Urinary bladder (tissue), 4 donors: ENCODE data around the gene MAN1A1. TPM values are rescaled to one million over a fixed set of nuclear protein-coding genes. Genes with fewer than 3 reads are reported as not detected.

Experiments used
- DNase-seq: peaks from one replicate; pipeline ENCODE4 v3.0.0-alpha.2; 2015; ENCODE audit errors: extremely low spot score
- H3K27ac ChIP-seq: one replicate; pipeline ENCODE4 v1.5.1; 2013; ENCODE audit warnings: low read depth, mild to moderate bottlenecking, moderate library complexity
- H3K36me3 ChIP-seq: one replicate; pipeline ENCODE4 v1.6.1; 2013; ENCODE audit warnings: mild to moderate bottlenecking, moderate library complexity; ENCODE audit not compliant: insufficient read depth
- H3K4me1 ChIP-seq: one replicate; pipeline ENCODE4 v1.6.1; 2013; ENCODE audit warnings: mild to moderate bottlenecking, moderate library complexity; ENCODE audit not compliant: insufficient read depth
- H3K4me3 ChIP-seq: one replicate; pipeline ENCODE4 v1.5.1; 2013; ENCODE audit warnings: low read depth, low read length
- WGBS: extraction: QIAGEN DNeasy Blood & Tissue Kit; methylation state at CpG from one replicate; pipeline ENCODE4 v1.1.7; 2013; 5-methylcytosine and 5-hydroxymethylcytosine counted together
- polyA plus RNA-seq: library from polyadenylated mRNA; stranded (reverse); fragments of 200-250 nt; gene quantifications from one replicate; pipeline ENCODE4 v1.2.3, GENCODE V29; 2013
- total RNA-seq: library from RNA; depleted of rRNA; stranded (reverse); fragments of >200 nt; gene quantifications from one replicate; pipeline ENCODE4 v1.2.3, GENCODE V29; 2014
- donor health status: healthy with polysubstance abuse.
- donor health status: healthy.

MAN1A1 gene
- total and polyA plus RNA-seq, 2 donors, result 98.6 to 245 TPM

- H3K27ac ChIP-seq, result peak overlapping the region; percentile 86
- 30% methylated on average over 8 of the region's 8 CpGs for WGBS
- H3K4me3 ChIP-seq, result peak overlapping the region; percentile 7
- DNase-seq, result no peak
- peaks cover 5% of the 10 kb centered on the region for H3K4me1 ChIP-seq
- H3K36me3 ChIP-seq, result no peaks in the 10 kb centered on the region
Observed at GRCh38 chr6:119340796-119341487, 8.6 kb downstream of the MAN1A1 start.

DNA sequence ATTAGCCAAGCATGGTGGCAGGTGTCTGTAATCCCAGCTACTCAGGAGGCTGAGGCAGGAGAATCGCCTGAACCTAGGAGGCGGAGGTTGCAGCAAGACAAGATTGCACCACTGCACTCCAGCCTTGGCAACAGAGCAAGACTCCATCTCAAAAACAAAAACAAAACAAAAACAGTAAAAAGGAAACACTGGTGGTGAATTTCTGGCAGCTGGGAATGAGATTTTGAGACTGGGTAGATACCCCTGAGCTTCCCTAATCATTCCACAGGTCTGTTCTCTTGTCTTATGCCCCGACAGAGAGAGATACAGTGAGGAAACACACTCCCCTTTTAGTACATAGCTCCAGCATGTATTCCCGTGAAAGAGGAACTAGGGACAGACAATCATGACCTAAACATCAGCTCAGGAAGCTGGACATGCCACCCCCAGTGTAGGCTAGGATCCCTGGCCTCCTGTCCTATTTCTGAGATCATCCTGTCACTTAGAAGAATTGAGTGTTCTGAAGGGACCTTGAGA lies 9.6 kb downstream of the MAN1A1 start:
- H3K27ac ChIP-seq, result peak overlapping the region; percentile 27
- H3K4me1 ChIP-seq, result peaks cover 5% of the 10 kb centered on the region

GRCh38 chr6:119337762-119338161 lies 11.8 kb downstream of the MAN1A1 start:
- whole genome bisulfite sequencing, result 60% methylated on average over 1 of the region's 1 CpG
- no peak for DNase-seq
- H3K4me1 ChIP-seq, result peaks cover 3% of the 10 kb centered on the region

More for the DNA sequence above, 9.6 kb downstream of the MAN1A1 start:
- Histone ChIP-seq H3K36me3 (no peaks in the 10 kb centered on the region), H3K4me3 (no peak overlapping the region)
- DNase-seq, result no peak
- WGBS, result 71% methylated on average over 4 of the region's 4 CpGs

GRCh38 chr6:119337252-119337651 lies 12.3 kb downstream of the MAN1A1 start:
- WGBS, result 93% methylated on average over 5 of the region's 5 CpGs
- no peak for DNase-seq
- no peak overlapping the region for H3K4me3 ChIP-seq
- peaks cover 3% of the 10 kb centered on the region for H3K4me1 ChIP-seq
- no peaks in the 10 kb centered on the region for H3K36me3 ChIP-seq
- H3K27ac ChIP-seq, result no peak overlapping the region

More at GRCh38 chr6:119337762-119338161, 11.8 kb downstream of the MAN1A1 start:
- Histone ChIP-seq H3K36me3 (no peaks in the 10 kb centered on the region), H3K4me3 (no peak overlapping the region), H3K27ac (no peak overlapping the region)

GRCh38 chr6:119334535-119335264 lies 14.9 kb downstream of the MAN1A1 start:
- Histone ChIP-seq H3K36me3 (no peaks in the 10 kb centered on the region), H3K4me1 (peaks cover 2% of the 10 kb centered on the region), H3K27ac (peak overlapping the region; percentile 32), H3K4me3 (no peak overlapping the region)
- WGBS, result 26% methylated on average over 1 of the region's 1 CpG
- DNase-seq, result no peak

DNA sequence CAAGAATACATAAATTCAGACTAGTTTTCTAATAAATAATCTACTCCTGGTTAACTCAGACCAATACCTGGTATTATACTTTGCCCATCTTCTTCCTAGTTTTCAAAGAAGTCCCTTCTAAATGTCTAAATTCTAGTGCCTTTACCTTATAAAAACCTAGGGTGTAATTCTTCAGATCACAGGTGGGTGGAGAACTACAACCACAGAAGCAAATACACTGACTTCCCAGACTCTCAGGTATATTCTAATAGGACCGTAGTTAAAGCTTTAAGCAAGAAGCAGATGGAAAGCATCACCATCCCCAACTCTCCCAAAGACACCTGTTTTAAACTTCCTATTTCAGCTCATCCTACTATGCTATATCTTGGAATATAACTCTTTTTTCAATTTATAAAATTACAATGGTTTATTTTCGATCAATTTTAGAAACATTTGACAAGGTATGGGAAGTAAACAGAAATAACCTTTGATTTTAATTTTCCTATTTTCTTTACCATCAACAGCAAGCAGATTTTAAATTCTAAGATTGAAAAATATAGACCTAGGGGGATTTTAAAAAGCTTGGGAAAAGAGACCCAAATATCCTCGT lies 15.8 kb downstream of the MAN1A1 start:
- no peak for DNase-seq
- no peak overlapping the region for H3K27ac ChIP-seq
- peaks cover 2% of the 10 kb centered on the region for H3K4me1 ChIP-seq
- 70% methylated on average over 3 of the region's 3 CpGs for WGBS
- no peaks in the 10 kb centered on the region for H3K36me3 ChIP-seq
- H3K4me3 ChIP-seq, result no peak overlapping the region

DNA sequence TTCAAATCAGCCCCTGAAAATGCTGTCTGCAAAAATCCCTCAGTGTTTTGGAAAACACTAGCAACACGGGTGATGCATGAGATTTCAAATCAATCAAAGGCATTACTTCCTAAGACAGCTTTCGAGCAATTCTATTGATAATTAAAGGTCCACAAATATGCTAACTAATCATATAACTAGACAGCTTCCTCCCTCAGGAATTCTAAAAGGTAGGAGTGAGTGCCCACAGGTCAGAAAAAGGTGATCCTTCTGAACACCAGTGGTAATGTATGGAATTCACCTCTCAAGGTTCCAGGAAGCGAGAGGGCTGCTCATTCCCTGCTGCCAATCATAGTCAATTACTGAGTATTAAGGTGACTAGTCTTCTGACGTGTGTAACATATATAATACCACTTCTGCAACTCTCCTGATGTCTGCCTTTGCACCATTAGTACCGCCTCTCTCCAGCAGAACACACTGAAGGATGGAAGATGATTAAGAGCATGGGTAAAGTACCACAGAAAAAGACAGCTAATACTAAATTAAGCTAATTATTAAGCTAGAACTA lies 16.4 kb downstream of the MAN1A1 start:
- H3K4me3 ChIP-seq, result no peak overlapping the region
- WGBS, result 92% methylated on average over 5 of the region's 5 CpGs
- no peaks in the 10 kb centered on the region for H3K4me1 ChIP-seq
- no peak overlapping the region for H3K27ac ChIP-seq
- DNase-seq, result no peak
- H3K36me3 ChIP-seq, result no peaks in the 10 kb centered on the region

GRCh38 chr6:119331663-119332286 lies 17.8 kb downstream of the MAN1A1 start:
- Histone ChIP-seq H3K4me3 (no peak overlapping the region), H3K36me3 (no peaks in the 10 kb centered on the region), H3K27ac (no peak overlapping the region), H3K4me1 (no peaks in the 10 kb centered on the region)
- WGBS, result 69% methylated on average over 2 of the region's 2 CpGs
- no peak for DNase-seq

GRCh38 chr6:119330520-119331113 lies 18.9 kb downstream of the MAN1A1 start:
- Histone ChIP-seq H3K36me3 (no peaks in the 10 kb centered on the region), H3K4me3 (no peak overlapping the region), H3K27ac (no peak overlapping the region), H3K4me1 (no peaks in the 10 kb centered on the region)
- no peak for DNase-seq
- WGBS, result 94% methylated on average over 4 of the region's 4 CpGs

DNA sequence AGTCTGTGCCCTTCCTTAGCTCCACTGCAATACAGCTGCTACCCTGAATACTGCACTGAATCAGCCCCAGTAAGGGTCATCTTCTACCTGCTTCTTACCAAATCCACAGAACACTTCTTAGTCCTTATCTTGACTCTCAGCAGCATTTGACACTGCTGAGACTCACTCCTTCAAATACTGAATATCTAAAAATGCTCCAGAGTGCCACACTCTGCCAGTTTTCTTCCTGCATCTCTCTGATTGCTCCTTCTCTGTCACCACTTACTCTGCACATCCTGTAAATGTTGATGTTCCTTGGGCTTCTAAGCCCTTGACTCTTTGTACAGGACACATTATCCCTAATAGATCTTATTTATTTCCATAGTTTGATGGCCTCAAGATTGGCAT lies 19.8 kb downstream of the MAN1A1 start:
- Histone ChIP-seq H3K4me3 (no peak overlapping the region), H3K27ac (no peak overlapping the region), H3K36me3 (no peaks in the 10 kb centered on the region), H3K4me1 (no peaks in the 10 kb centered on the region)
- no peak for DNase-seq

DNA sequence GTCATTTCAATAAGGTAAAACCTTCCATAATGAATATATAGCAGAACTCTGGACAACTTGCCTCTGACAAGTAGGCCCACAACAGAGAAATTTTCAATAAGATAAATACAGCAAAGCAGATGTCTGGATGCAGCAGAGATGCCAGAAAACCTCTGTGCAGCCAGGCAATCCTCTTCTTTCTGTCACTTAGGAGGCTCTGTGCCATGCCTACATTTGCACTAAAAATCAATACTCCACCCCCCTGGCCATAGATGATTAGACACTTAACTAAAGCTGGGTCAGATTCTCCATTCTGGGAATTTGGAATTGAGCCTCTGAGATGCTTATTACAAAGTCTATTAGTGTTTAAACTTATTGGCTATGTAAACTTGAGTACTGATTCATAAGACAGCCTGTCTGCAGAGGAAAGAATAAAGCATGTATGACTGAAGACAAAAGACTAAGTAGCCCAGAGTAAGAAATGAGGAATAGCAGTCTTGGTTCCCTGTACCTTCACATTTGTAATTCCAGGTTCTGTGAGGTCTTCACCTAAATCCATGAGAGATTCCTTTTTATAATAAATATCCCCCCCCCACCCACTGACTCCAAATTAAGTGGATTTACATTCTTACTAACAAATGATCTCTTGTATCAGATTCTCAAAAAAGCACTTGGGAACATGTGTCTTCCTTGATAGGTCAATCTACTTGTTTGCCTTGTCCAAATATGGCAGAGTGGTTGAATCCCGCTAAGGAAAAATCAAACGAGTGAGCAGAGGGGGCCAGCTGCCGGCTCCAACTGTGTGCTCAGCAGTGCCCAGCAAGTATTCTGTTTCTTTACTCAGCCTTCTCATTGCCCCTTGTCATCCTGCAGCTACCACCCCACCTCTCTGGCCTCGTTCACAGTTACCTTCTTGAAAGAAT lies 20.4 kb downstream of the MAN1A1 start:
- WGBS, result 77% methylated on average over 4 of the region's 4 CpGs
- DNase-seq, result no peak
- H3K4me1 ChIP-seq, result no peaks in the 10 kb centered on the region

DNA sequence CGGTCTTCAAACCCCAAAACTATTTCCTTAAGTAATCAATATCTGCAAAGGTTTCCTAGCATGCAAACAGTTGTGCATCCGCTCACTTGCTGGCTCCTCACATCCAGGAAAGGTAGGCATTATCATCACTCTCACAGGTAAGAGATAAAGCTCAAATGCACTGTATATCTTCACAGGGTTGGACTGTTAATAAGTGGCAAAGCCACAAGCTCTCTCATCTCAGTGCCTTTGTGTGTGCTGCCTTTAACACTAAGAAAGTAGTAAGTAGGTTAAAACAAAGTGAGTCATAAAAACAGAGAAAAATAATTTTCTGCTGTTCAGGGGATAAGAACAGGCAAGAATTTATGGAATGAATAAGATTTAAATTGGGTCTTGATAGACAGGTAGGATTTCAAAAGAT lies 21.3 kb downstream of the MAN1A1 start:
- Histone ChIP-seq H3K4me1 (no peaks in the 10 kb centered on the region), H3K27ac (no peak overlapping the region), H3K36me3 (no peaks in the 10 kb centered on the region), H3K4me3 (no peak overlapping the region)
- DNase-seq, result no peak
- 72% methylated on average over 2 of the region's 2 CpGs for WGBS

More for the DNA sequence above, 20.4 kb downstream of the MAN1A1 start:
- H3K27ac ChIP-seq, result no peak overlapping the region
- no peaks in the 10 kb centered on the region for H3K36me3 ChIP-seq
- no peak overlapping the region for H3K4me3 ChIP-seq
